GOT3 (cell line): ENCODE data around the gene DNAJC5G.
"Not testable (repeated sequence)": the region's sequence is repeated elsewhere in the genome, so short reads cannot be mapped to it uniquely, and the experiment has no call there.

ENCODE experiments used
- DNase-seq: peaks from one replicate; lab custom pipeline; 2025; ENCODE audit warnings: mixed read lengths; lab: John Stamatoyannopoulos, UW

The DNAJC5G gene

DNA sequence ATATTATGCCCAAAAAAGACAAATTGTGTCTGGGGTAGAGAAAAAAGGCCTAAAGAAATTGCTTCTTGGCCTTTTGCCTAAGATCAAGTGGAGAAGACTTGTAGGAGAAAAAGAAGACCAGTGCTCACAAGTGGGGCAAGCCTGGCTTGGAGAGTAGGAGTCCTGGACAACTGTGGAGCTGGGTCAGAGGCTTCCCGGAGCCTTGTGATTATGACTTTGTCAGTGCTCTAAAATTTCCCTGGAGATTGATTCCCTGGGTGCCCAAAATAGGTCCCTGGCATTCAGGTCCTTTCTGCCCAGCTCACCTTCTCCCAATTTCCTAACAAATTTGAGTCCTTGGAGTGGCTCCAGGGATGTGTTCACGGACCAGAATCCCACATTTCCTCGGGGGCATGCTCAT lies 6.2 kb downstream of the DNAJC5G start:
- DNase-seq = no peak

DNA sequence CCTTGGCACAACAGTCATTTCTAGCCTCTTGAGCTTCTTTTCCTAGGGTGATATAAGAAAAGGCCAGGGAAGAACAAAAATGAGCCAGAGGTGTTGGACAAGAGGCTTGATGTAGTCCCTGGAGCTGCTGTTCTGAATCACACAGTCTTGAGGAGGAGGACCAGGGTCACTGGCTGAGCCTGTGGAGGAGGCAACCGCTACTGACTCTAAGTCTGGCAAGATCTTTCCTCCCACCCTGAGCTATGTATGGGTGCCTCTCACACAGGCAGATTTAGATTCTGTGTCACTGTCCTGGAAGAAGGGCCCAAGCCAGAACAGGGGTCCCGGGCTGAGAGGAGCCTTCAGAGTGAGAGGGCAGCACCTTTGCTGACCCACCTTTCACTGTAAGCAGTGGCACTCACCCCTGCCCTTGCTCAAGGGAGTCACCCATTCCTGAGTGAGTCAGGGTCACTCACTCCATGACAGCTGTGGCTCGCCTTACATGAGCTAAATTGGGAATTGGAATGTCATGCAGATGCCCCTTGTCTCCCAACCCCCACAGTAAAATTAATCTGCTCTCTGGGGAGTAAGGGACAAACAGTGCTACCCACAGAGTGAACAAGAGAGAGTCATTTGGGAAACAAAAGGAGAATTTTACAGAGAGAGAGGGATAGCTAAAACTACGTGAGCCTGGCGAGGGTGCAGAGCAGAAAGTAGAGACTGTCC lies 6.8 kb downstream of the DNAJC5G start, which contains the start of gene TRIM54:
Gene TRIM54, plus strand, starts transcription at position 575 of the 705 bp plus-strand sequence. CDS start 303 bp downstream, outside the sequence.
- no peak for DNase-seq

- DNase-seq = no peak
Observed at GRCh38 chr2:27282892-27283291, 7.7 kb downstream of the DNAJC5G start.

GRCh38 chr2:27284996-27285395 lies 9.8 kb downstream of the DNAJC5G start:
- no peak for DNase-seq

GRCh38 chr2:27285481-27285880 lies 10.2 kb downstream of the DNAJC5G start:
- no peak for DNase-seq

DNA sequence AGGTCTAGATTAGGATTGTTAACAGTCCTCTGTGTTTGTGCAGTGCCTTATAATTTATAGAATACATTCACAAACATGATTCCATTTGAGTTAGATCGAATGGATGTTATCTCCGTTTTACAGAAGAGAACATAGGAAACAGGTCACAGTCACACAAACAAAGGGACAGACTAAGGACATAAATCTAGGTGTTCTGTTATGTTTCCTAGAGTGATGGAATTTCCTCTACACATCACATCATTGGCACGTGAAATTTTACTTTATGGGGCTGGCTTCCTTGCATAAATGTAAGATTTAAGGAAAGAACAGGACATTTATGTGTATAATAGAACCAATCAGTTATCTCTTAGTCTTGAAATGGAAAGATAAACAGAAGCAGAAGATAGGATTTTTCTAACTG lies 13.4 kb downstream of the DNAJC5G start:
- no peak for DNase-seq

DNA sequence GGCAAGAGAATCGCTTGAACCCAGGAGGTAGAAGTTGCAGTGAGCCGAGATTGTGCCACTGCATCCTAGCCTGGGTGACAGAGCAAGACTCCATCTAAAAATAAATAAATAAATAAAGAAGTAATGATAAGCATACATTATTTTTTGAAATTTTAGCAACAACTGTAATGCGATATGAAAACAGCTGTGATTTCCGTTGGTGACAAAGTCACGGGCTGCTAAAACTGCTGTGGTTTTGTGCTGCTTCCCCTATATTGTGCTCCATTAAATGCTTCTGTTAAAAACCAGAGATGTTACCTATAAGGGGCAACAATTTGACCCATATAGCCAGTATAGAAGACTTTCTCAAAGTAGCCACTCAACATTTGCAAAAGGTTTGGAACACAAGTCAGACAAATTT lies 15.3 kb downstream of the DNAJC5G start:
- DNase-seq = no peak

DNA sequence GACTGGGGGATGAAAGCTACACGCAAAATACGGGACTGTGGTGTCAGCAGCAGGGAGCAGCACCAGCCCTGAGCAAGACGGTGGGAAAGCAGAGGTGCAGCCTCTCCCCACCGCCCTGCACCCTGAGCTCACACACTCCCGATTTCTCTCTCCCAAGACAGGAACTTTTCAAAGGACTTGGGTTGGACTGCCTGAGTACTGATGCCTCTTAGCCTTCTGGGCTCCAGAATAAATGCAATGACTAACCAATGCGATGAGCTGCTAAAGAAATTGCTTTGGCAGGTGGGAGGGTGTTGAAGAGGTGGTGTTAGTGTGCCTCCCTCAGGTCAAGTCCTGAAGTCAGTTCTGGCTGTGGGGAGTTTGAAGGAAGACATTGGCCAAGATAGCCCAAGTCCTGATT lies 16.6 kb downstream of the DNAJC5G start:
- DNase-seq = no peak

- DNase-seq = no peak
Observed at GRCh38 chr2:27294928-27295327, 19.7 kb downstream of the DNAJC5G start.

DNA sequence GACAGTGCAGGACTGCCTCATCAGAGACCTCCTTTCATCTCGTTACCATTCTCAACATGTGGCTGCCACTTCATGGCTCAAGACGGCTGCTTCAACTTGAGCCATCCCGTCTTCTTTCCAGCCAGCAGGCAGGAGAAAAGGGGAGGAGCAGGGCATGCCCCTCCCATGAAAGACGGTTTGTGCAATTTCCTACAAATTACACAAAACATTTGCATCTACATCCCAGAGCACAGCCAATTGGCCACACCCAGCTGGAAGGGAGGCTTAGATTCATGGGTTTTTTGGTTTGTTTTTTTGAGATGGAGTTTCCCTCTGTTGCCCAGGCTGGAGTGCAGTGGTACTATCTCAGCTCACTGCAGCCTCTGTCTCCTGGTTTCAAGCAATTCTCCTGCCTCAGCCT lies 21.2 kb downstream of the DNAJC5G start:
- DNase-seq = no peak

DNA sequence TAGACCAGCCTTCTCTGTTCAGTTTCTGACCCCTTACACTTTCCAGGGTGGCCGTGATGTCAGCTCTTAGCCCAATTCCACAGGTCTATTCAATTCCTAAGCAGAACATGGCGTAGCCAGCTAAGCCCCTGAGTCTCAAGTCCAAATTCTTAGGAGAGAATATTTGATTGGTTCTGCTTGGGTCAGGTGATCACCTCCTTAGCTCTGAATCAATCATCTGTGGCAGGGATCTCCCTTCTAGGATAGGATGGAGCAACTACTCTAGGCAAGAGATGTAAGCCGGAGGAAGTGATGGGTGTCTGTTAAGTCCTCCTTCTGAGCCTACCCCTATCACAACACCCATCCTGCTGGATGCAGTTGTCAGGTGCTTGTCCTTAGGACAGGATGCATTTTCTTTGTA lies 22.0 kb downstream of the DNAJC5G start:
- no peak for DNase-seq

- no peak for DNase-seq
Observed at GRCh38 chr2:27298391-27299080, 23.3 kb downstream of the DNAJC5G start.

DNA sequence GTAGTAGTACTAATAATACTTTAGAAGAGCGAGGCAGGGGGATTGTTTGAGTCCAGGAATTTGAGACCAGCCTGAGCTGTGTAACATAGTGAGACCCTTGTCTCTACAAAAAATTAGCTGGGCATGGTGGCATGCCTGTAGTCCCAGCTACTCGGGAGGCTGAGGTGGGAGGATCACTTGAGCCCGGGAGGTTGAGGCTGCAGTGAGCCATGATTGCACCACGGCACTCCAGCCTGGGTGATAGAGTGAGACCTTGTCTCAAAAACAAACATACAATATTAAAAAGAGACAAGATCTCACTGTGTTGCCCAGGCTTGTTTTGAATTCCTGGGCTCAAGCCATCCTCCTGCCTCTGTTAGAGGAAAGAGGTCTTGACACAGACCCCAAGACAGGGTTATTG lies 25.4 kb downstream of the DNAJC5G start:
- DNase-seq = not testable (repeated sequence)

DNA sequence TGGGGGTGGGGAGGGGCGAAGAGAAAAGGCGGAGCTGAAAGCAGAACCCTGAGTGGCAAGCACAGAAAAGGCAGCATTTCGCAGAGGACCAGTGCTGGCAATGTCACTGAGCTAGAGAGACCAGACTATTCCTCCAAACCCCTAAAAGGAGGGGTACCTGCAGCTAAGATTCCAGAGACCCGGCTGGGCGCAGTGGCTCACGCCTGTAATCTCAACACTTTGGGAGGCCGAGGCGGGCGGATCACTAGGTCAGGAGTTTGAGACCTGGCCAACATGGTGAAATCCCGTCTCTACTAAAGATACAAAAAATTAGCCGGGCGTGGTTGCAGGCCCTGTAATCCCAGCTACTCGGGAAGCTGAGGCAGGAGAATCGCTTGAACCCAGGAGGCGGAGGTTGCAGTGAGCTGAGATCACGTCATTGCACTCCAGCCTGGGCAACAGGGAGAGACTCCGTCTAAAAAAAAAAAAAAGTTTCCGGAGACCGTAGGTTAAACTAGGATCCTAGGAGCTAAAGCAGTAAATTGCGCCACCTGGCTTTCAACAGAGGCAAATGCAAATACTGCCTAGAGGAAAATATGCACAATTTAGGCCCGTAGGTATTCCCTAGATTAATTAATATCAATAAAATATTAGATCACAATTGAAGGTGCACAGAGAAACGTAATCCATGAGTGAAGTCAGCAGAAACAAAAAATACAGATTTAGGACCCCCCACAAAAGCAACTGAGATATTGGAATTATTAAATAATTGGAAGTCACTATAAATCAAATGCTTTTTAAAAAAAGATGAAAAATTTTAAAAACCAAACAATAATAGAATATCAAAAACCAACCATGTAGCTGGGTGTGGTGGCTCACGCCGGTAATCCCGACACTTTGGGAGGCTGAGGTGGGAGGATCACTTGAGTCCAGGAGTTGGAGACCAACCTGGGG lies 28.1 kb downstream of the DNAJC5G start:
- DNase-seq = no peak

DNA sequence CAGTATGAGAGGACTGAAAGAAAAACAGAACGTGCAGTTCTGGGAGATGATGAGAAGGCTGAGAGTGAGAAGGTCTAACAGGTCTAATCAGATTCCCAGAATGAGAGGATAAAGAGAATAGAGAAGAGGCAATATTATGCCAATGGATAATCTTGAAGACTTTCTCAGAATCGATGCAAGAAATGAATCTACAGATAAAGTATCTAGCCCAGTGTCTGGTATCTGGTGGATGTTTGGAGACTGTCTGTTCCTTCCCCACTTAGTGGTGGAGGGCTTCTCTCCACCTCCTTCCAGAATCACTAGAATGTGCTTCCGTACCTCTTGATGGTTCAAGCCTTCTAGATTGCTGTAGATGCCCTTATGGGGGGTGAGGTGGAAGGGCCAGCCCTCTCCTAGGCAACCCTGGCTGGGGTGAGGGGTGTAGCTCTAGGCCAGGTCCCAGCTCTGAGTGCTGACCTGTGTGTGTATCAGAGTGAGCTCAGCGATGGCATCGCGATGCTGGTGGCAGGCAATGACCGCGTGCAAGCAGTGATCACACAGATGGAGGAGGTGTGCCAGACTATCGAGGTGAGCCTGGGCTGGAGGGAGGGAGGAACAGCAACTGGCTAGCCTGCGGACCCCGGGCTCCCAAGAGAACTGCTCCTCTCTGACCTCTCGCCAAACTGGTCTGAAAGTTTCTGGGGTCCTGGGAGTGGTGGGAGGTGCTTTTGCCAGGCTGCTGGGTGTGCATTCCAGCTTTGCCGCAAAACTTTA lies 29.4 kb downstream of the DNAJC5G start:
- no peak for DNase-seq

DNA sequence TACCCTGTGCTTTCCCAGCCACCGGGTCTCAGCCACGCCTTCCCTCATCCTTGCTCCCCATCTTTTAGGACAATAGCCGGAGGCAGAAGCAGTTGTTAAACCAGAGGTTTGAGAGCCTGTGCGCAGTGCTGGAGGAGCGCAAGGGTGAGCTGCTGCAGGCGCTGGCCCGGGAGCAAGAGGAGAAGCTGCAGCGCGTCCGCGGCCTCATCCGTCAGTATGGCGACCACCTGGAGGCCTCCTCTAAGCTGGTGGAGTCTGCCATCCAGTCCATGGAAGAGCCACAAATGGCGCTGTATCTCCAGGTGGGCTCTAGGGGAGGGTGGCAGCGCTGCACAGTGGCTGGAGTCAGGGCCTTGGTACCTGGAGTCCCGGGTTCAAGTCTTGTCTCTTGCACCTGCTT lies 30.3 kb downstream of the DNAJC5G start:
- DNase-seq = no peak

DNA sequence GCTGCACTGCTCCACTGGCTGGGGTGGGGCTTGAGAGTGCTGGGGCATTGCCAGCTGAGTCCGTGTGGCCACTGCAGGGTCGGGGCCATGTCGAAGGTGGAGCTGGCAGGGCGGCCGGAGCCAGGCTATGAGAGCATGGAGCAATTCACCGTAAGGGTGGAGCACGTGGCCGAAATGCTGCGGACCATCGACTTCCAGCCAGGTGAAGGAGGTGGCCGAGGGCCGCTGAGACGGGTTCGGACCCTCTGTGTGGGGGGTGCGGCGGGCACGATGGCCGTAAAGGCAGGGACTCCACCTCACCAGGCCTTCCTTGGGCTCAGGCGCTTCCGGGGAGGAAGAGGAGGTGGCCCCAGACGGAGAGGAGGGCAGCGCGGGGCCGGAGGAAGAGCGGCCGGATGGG lies 30.9 kb downstream of the DNAJC5G start:
- DNase-seq = no peak

- DNase-seq = no peak
Observed at GRCh38 chr2:27306573-27307286, 31.5 kb downstream of the DNAJC5G start.

DNA sequence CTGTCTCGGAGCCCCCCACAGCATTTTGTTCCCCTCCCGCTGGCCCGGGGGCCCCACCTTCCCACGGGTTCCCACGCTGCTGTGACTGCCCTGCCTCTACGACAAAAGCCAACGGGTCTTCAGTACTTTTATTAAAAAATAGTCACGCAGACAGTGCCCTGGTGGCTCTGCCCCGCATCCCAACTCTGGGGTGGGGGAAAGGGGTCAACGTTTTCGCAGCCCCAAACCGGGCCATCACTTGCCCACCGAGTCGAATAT lies 32.0 kb downstream of the DNAJC5G start:
- no peak for DNase-seq

GRCh38 chr2:27307545-27308358 lies 32.5 kb downstream of the DNAJC5G start:
- DNase-seq = no peak
